Activated B cell treated with CpG ODN at 0.5 μM for 24 hours (primary cell): ENCODE data around the gene SMG6. TPM values are rescaled to one million over a fixed set of nuclear protein-coding genes. Genes with fewer than 3 reads are reported as not detected.

Experiments used
- ATAC-seq: fragments of 200-7000 bp; cut with Tn5 transposase; one replicate; pipeline ENCODE4 v1.10.0; 2021; ENCODE audit warnings: low read depth, mild to moderate bottlenecking, moderate library complexity
- CTCF ChIA-PET: fragments of 350-600 bp; sonication (Branson Sonifier 250); formaldehyde crosslinking; loops from one replicate; lab custom pipeline; 2021; ENCODE audit warnings: antibody characterized with exemption; lab: Charles Lee
- POLR2A ChIA-PET: fragments of 350-600 bp; sonication (Branson Sonifier 250); formaldehyde crosslinking; loops from one replicate; lab custom pipeline; 2021; ENCODE audit warnings: antibody characterized with exemption; lab: Charles Lee
- DNase-seq: peaks from one replicate; pipeline ENCODE4 v3.0.0; 2022
- H3K27ac Mint-ChIP-seq: one replicate; pipeline ENCODE4 v1.8.0; 2020; ENCODE audit warnings: mixed read lengths
- H3K27me3 Mint-ChIP-seq: one replicate; pipeline ENCODE4 v1.8.0; 2021; ENCODE audit warnings: mixed read lengths
- H3K36me3 Mint-ChIP-seq: one replicate; pipeline ENCODE4 v1.8.0; 2021; ENCODE audit warnings: low read depth, mixed read lengths
- H3K4me1 Mint-ChIP-seq: one replicate; pipeline ENCODE4 v1.8.0; 2021; ENCODE audit warnings: mixed read lengths
- H3K4me3 Mint-ChIP-seq: one replicate; pipeline ENCODE4 v1.8.0; 2020; ENCODE audit warnings: mild to moderate bottlenecking, mixed read lengths
- H3K9me3 Mint-ChIP-seq: one replicate; pipeline ENCODE4 v1.8.0; 2020; ENCODE audit warnings: mixed read lengths
- intact Hi-C: fragments of 100-400 bp; cut with micrococcal nuclease; formaldehyde crosslinking; loops from one replicate; pipeline ENCODE4 v1.15.1; 2024
- total RNA-seq: library from RNA; stranded (reverse); gene quantifications from 2 replicates; pipeline ENCODE4 v1.2.3, GENCODE V29; 2022
- TF ChIP-seq, protein P1 (sequence below): fragments of 200-600 bp; IDR thresholded peaks from one replicate; pipeline ENCODE4 v1.8.0; 2022; ENCODE audit warnings: antibody characterized with exemption, mild to moderate bottlenecking

SMG6 gene
- total RNA-seq, 1 donor from 2014 or later: 30.5 TPM

DNA sequence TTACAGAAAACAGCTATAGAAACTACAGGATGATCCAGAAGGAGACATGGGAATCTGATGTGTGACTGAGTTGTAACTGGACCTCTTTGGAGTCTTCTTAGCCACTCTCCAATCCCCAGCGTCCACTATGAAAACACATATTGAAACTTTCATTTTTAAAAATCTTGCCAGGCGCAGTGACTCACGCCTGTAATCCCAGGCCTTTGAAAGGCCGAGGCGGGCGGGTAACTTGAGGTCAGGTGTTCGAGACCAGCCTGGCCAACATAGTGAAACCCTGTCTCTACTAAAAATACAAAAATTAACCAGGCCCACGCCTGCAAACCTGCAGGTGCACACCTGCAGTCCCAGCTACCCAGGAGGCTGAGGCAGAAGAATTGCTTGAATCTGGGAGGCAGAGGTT is 195.4 kb downstream of the SMG6 start:
- POLR2A ChIA-PET: interaction anchor here (0.8 kb wide), 1 partner anchor 19 kb away, joined by 5 read pairs; no protein-coding TSS in a partner anchor
- Mint-ChIP-seq H3K36me3 (peaks cover 5% of the 10 kb centered on the region), H3K27ac (no peak overlapping the region), H3K9me3 (no peaks in the 10 kb centered on the region), H3K4me1 (no peaks in the 10 kb centered on the region), H3K4me3 (no peak overlapping the region), H3K27me3 (no peaks in the 10 kb centered on the region)
- DNase-seq (no peak), ATAC-seq (no peak)
- TF ChIP-seq, protein P1, sequence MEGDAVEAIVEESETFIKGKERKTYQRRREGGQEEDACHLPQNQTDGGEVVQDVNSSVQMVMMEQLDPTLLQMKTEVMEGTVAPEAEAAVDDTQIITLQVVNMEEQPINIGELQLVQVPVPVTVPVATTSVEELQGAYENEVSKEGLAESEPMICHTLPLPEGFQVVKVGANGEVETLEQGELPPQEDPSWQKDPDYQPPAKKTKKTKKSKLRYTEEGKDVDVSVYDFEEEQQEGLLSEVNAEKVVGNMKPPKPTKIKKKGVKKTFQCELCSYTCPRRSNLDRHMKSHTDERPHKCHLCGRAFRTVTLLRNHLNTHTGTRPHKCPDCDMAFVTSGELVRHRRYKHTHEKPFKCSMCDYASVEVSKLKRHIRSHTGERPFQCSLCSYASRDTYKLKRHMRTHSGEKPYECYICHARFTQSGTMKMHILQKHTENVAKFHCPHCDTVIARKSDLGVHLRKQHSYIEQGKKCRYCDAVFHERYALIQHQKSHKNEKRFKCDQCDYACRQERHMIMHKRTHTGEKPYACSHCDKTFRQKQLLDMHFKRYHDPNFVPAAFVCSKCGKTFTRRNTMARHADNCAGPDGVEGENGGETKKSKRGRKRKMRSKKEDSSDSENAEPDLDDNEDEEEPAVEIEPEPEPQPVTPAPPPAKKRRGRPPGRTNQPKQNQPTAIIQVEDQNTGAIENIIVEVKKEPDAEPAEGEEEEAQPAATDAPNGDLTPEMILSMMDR: no peak
- CTCF ChIA-PET: interaction anchor here (1.4 kb wide), 1 partner anchor 16 kb away, joined by 4 read pairs; no protein-coding TSS in a partner anchor
- intact Hi-C loops: loop anchor here (5.0 kb wide), 1 partner anchor 34 kb away; no protein-coding TSS in a partner anchor

DNA sequence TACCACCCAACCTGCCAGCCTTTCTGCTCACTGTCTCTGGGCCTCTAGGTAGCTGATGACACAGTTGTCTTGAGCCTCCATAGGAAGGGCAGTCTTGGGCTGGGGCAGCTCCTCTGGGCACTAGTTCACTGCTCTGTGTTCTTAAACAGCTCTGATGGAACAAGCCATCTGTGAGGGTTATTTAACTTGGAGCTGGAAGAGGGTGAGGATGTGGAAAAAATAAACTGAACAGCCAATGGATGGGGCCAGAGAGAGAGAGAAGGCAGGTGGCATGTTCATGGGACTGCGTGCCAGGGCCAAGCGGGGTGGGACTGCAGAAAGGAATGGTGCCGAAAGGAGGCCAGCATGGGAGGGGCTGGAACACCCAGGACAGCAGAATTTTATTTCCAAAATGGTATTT is 196.1 kb downstream of the SMG6 start:
- ChIA-PET CTCF (interaction anchor here (1.4 kb wide), 1 partner anchor 16 kb away, joined by 4 read pairs; no protein-coding TSS in a partner anchor), POLR2A (interaction anchor here (0.5 to 1.4 kb wide), 3 partner anchors 16 to 19 kb away, joined by 3 to 7 read pairs (median 5); no protein-coding TSS in a partner anchor)
- Mint-ChIP-seq H3K27ac (no peak overlapping the region), H3K9me3 (no peaks in the 10 kb centered on the region), H3K27me3 (no peaks in the 10 kb centered on the region), H3K4me3 (no peak overlapping the region), H3K4me1 (peaks cover 3% of the 10 kb centered on the region), H3K36me3 (peaks cover 9% of the 10 kb centered on the region)
- ATAC-seq (no peak), DNase-seq (no peak)
- TF ChIP-seq, protein P1: no peak
- intact Hi-C loops: loop anchor here (5.0 kb wide), 1 partner anchor 35 kb away; no protein-coding TSS in a partner anchor

DNA sequence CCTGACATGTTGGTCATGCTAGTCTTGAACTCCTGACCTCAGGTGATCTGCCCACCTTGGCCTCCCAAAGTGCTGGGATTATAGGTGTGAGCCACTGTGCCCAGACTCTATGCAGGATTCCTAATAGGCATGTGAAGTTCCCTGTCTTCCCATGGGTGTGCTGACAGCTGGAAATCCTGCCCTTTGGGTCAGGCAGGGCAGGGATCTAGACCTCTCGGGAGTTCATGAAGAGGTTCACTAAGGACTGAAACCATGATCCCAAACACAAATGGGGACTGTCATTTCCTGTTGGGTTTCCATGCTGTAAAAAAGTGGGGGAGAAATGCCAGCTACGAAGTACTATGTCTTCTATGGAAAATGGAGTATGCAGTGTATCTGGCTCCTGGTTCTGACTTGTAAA is 196.5 kb downstream of the SMG6 start:
- Mint-ChIP-seq H3K9me3 (no peaks in the 10 kb centered on the region), H3K27ac (no peak overlapping the region), H3K36me3 (peaks cover 9% of the 10 kb centered on the region), H3K4me1 (peaks cover 3% of the 10 kb centered on the region), H3K27me3 (no peaks in the 10 kb centered on the region), H3K4me3 (no peak overlapping the region)
- TF ChIP-seq, protein P1: no peak
- ChIA-PET CTCF (no interaction called here), POLR2A (interaction anchor here (0.5 to 1.4 kb wide), 2 partner anchors 16 to 18 kb away, joined by 3 to 7 read pairs; no protein-coding TSS in a partner anchor)
- intact Hi-C loops: loop anchor here (5.0 kb wide), 1 partner anchor 35 kb away; no protein-coding TSS in a partner anchor
- ATAC-seq: no peak
- DNase-seq: no peak

DNA sequence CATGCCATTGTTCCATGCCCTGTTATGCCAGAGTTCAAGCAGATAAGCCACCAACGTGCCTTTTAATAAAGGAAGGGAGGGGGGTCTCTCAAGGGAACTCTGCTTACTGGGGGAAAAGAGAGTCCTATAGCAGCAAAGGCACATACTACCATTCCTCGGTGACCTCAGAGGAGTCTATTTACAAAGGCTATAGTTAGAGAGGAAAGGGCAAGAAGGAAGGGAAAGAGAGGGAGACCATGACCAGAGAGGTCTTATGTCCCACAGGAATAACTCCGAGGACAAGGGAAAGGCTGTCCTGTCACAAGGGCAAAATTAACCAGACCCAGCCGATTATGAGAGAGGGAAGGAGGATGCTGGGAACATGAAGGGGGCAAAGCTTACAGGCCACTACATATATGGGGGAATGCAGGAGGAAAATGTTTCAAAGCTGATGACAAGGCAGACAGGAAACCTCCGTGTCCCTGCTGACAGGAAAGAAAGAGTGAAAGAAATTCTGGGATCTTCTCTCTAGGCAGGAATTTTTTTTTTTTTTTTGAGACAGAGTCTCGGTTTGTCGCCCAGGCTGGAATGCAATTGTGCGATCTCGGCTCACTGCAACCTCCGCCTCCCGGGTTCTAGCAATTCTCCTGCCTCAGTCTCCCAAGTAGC is 197.2 kb downstream of the SMG6 start:
- Mint-ChIP-seq H3K27ac (no peak overlapping the region), H3K36me3 (peaks cover 9% of the 10 kb centered on the region), H3K27me3 (no peaks in the 10 kb centered on the region), H3K4me3 (no peak overlapping the region), H3K4me1 (peaks cover 9% of the 10 kb centered on the region), H3K9me3 (no peaks in the 10 kb centered on the region)
- POLR2A ChIA-PET: interaction anchor here (0.7 to 1.4 kb wide), 2 partner anchors 15 to 17 kb away, joined by 3 to 7 read pairs; no protein-coding TSS in a partner anchor
- TF ChIP-seq, protein P1: no peak
- ATAC-seq (no peak), DNase-seq (no peak)
- intact Hi-C loops: loop anchor here (5.0 kb wide), 1 partner anchor 36 kb away; no protein-coding TSS in a partner anchor
- CTCF ChIA-PET: no interaction called here

DNA sequence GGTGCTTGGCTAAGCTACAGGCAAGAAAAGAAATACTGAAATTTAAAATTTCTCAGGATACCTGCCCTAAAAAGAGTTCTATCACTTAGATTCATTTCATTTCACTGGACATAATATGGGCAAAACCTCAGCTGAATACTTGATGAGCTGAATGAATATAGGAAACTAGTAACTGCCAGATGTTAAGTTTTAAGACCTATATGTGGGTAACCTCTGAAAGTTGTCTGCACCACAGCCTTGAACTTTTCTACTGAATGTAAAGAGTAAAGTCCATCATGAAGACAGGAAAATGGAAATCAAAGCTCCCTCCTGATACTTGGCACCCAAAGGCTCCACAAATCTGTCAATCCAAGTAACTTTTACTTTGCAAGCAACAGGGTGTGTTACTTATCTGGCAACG is 197.9 kb downstream of the SMG6 start:
- ATAC-seq (no peak), DNase-seq (no peak)
- TF ChIP-seq, protein P1: no peak
- POLR2A ChIA-PET: interaction anchor here (0.6 kb wide), 1 partner anchor 384 kb away, joined by 3 read pairs; no protein-coding TSS in a partner anchor
- H3K27me3 Mint-ChIP-seq: no peaks in the 10 kb centered on the region
- CTCF ChIA-PET: no interaction called here
- H3K4me1 Mint-ChIP-seq: peaks cover 12% of the 10 kb centered on the region
- intact Hi-C loops: loop anchor here (5.0 kb wide), 1 partner anchor 37 kb away; no protein-coding TSS in a partner anchor
- no peak overlapping the region for H3K27ac Mint-ChIP-seq
- H3K36me3 Mint-ChIP-seq: peaks cover 9% of the 10 kb centered on the region
- H3K9me3 Mint-ChIP-seq: no peaks in the 10 kb centered on the region
- H3K4me3 Mint-ChIP-seq: no peak overlapping the region
